ENCODE results near the gene ETV4. TPM values are rescaled to one million over a fixed set of nuclear protein-coding genes. Genes with fewer than 3 reads are reported as not detected.

Gene ETV4
- total and polyA plus RNA-seq, 2 of the 13 experiments (the other 11 are each of a cell fraction or from before 2014, with no cell fraction given) = 128 to 330 TPM

GRCh38 chr17:43543771-43544575 lies 2.2 kb downstream of the ETV4 start (continued):
- TF ChIP-seq ZNF670 (CRISPR knock-in tag; IDR thresholded peaks at IDR 0.05; ENCODE audit: borderline replicate concordance) (0 out of 2 replicates have a peak, but pooled peaks have one; percentile 75), ZNF33B (CRISPR knock-in tag; IDR thresholded peaks at IDR 0.05) (0 out of 2 replicates have a peak, but pooled peaks have one; percentile 8), MLXIP (CRISPR knock-in tag; IDR thresholded peaks at IDR 0.05; ENCODE audit: borderline replicate concordance) (no peak), HNF4G (IDR thresholded peaks at IDR 0.05; ENCODE audit: borderline replicate concordance, low read depth, low read length) (no peak), HNF4G (CRISPR knock-in tag; IDR thresholded peaks at IDR 0.05; ENCODE audit: borderline replicate concordance, low read depth) (0 out of 2 replicates have a peak, but pooled peaks have one; percentile 79), ZNF510 (CRISPR knock-in tag; IDR thresholded peaks at IDR 0.05; ENCODE audit: low read depth) (no peak), GTF3A (CRISPR knock-in tag; conservative IDR thresholded peaks at IDR 0.05) (0 out of 2 replicates have a peak, but pooled peaks have one; percentile 43), ZKSCAN8 (CRISPR knock-in tag; IDR thresholded peaks at IDR 0.05; ENCODE audit: borderline replicate concordance) (peak; percentile 17; the same call in 1 of the 2 replicates), HMGXB4 (CRISPR knock-in tag; IDR thresholded peaks at IDR 0.05; ENCODE audit: borderline replicate concordance in 1 of 2, low read depth in 1 of 2) (peak; percentile 12 to 78; a peak in 2 of 4 replicates), NR0B2 (CRISPR knock-in tag; IDR thresholded peaks at IDR 0.05) (0 out of 2 replicates have a peak, but pooled peaks have one; percentile 31), ZNF264 (CRISPR knock-in tag; IDR thresholded peaks at IDR 0.05) (no peak), MLX (CRISPR knock-in tag; IDR thresholded peaks at IDR 0.05) (no peak), HOMEZ (CRISPR knock-in tag; IDR thresholded peaks at IDR 0.05; ENCODE audit: low read depth) (0 out of 2 replicates have a peak, but pooled peaks have one; percentile 24), ATF2 (CRISPR knock-in tag; IDR thresholded peaks at IDR 0.05) (0 out of 2 replicates have a peak, but pooled peaks have one; percentile 13), ZNF781 (CRISPR knock-in tag; IDR thresholded peaks at IDR 0.05; ENCODE audit: borderline replicate concordance, not compliant biosample characterization) (peak; percentile 32), ZNF263 (CRISPR knock-in tag; IDR thresholded peaks at IDR 0.05) (no peak), RBFOX2 (IDR thresholded peaks at IDR 0.05; ENCODE audit: low read depth, low read length) (no peak)
